AG04450 (cell line): ENCODE results near the gene NUB1. TPM values are rescaled to one million over a fixed set of nuclear protein-coding genes. Genes with fewer than 3 reads are reported as not detected.

Source experiments
- CTCF ChIA-PET: fragments of 300-600, 350-600 bp; formaldehyde crosslinking; extraction: SDS; loops from one replicate; lab custom pipeline; 2022; ENCODE audit warnings: antibody characterized with exemption, inconsistent platforms; lab: Charles Lee
- POLR2A ChIA-PET: fragments of 350-600 bp; formaldehyde crosslinking; extraction: SDS; loops from one replicate; lab custom pipeline; 2021; ENCODE audit warnings: antibody characterized with exemption, inconsistent platforms; lab: Yijun Ruan, JAX
- DNase-seq: peaks from one replicate; pipeline ENCODE4 v3.0.0-alpha.2; 2011; ENCODE audit warnings: low read depth, low spot score
- H3K27ac ChIP-seq: one replicate; pipeline ENCODE4 v1.5.1; 2012; ENCODE audit warnings: low read depth, low read length, control low read depth
- H3K27me3 ChIP-seq: one replicate; pipeline ENCODE4 v1.6.0; 2012; ENCODE audit warnings: low read length; ENCODE audit not compliant: control insufficient read depth, insufficient read depth
- H3K4me3 ChIP-seq: 2 replicates; pipeline ENCODE4 v1.5.1; 2011; ENCODE audit warnings: mild to moderate bottlenecking, low read depth, low read length, control low read depth
- H3K9me3 ChIP-seq: 2 replicates; pipeline ENCODE4 v1.5.1; 2012; ENCODE audit warnings: low read length; ENCODE audit not compliant: control insufficient read depth, insufficient read depth
- polyA plus RNA-seq: library from polyadenylated mRNA; depleted of rRNA; stranded (reverse); fragments of >200 nt; gene quantifications from 2 replicates; pipeline ENCODE4 v1.2.3, GENCODE V29; 2011
- TF ChIP-seq, protein P1 (sequence below): IDR thresholded peaks from 2 replicates; pipeline ENCODE4 v1.5.1; 2011; ENCODE audit warnings: low read depth, low read length, control low read depth, inconsistent platforms

NUB1 gene
- polyA plus RNA-seq, 1 experiment = 64.1 TPM

DNA sequence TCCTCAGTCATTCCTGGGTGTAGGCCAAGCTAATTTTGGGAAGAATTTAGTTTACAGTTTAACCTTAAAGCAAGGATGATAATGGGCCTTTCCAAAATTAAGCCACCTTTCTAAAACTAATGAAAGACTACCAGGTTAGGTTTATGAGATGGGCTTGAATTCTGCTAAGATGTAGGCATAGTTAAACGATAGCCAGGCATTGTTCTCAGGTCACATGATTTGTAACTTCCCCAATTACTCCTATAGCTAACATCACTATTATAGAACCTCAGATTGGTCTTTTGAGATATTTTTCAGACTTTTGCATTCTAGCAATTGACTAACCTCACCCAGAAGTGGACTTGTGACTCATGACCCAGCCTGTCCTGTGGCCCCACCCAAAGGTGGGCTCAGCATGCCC, 7.0 kb upstream of the NUB1 start:
- Histone ChIP-seq H3K4me3 (no peak overlapping the region), H3K27ac (no peak overlapping the region), H3K9me3 (0 out of 2 replicates have a peak, but pooled peaks cover 2% of the 10 kb centered on the region), H3K27me3 (peaks cover 11% of the 10 kb centered on the region)
- CTCF ChIA-PET = interaction anchor here (1.3 to 3.4 kb wide), 2 partner anchors 10 to 19 kb away, joined by 4 to 29 read pairs; no protein-coding TSS in a partner anchor
- POLR2A ChIA-PET = no interaction called here
- no peak for DNase-seq
- TF ChIP-seq, protein P1, sequence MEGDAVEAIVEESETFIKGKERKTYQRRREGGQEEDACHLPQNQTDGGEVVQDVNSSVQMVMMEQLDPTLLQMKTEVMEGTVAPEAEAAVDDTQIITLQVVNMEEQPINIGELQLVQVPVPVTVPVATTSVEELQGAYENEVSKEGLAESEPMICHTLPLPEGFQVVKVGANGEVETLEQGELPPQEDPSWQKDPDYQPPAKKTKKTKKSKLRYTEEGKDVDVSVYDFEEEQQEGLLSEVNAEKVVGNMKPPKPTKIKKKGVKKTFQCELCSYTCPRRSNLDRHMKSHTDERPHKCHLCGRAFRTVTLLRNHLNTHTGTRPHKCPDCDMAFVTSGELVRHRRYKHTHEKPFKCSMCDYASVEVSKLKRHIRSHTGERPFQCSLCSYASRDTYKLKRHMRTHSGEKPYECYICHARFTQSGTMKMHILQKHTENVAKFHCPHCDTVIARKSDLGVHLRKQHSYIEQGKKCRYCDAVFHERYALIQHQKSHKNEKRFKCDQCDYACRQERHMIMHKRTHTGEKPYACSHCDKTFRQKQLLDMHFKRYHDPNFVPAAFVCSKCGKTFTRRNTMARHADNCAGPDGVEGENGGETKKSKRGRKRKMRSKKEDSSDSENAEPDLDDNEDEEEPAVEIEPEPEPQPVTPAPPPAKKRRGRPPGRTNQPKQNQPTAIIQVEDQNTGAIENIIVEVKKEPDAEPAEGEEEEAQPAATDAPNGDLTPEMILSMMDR = no peak

DNA sequence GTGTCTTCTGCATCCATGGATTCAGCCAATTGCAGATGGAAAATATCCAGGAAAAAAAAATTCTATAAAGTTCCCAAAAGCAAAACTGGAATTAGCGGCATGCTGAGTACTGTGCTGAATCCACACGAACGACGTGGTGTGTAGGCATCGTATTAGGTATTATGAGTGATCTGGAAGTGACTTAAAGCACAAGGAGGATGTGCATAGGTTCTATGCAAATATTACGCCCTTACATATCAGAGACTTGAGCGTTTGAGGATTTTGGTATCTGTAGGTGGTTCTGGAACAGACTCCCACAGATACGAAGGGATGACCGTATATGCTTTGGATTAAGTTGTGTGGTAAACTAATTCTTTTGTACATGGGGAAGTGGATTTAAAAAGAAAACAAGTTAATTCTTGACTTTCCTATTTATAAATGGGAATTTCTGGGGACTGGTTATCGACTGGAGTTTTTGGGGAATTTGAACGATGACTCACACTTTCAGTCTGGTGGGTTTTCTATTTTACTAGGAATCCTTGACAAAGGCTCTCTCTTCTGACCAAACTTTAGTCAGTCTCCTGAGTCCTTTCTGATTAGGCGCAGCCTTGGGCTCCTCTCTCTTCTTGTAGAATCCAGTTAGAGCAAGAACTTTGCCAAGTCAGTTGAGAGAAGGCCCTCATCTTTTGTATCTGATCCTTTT, 5.4 kb upstream of the NUB1 start:
- CTCF ChIA-PET = interaction anchor here (3.4 kb wide), 1 partner anchor 21 kb away, joined by 29 read pairs; no protein-coding TSS in a partner anchor
- POLR2A ChIA-PET = no interaction called here

DNA sequence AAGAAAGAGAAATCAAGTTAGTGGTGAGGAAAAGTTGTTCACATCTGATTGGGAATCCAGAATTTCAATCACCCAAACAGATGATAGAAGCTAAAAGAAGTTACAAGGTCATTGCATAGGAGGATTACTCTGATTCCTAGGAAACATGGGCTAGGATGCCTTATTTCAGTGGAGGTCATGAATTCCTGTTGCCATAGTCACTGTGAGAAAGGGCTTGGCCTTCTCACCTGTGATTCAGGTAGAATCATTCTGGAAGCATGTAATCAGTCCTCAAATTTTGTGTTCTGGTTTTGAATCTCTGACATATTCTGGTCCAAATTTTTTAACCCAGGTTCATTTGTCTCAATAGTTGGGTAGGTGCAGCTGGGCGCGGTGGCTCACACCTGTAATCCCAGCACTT, 4.3 kb upstream of the NUB1 start:
- POLR2A ChIA-PET = interaction anchor here (0.7 kb wide), 1 partner anchor 10 kb away, joined by 3 read pairs; no protein-coding TSS in a partner anchor
- H3K9me3 ChIP-seq = 0 out of 2 replicates have a peak, but pooled peaks cover 2% of the 10 kb centered on the region
- no peak overlapping the region for H3K4me3 ChIP-seq
- CTCF ChIA-PET = no interaction called here
- no peak for DNase-seq
- H3K27me3 ChIP-seq = peaks cover 13% of the 10 kb centered on the region
- no peak overlapping the region for H3K27ac ChIP-seq
- TF ChIP-seq, protein P1 = no peak

More for the DNA sequence above, 5.4 kb upstream of the NUB1 start:
- DNase-seq = no peak
- Histone ChIP-seq H3K27me3 (peaks cover 13% of the 10 kb centered on the region), H3K4me3 (no peak overlapping the region), H3K9me3 (0 out of 2 replicates have a peak, but pooled peaks cover 2% of the 10 kb centered on the region), H3K27ac (no peak overlapping the region)
- TF ChIP-seq, protein P1 = no peak

DNA sequence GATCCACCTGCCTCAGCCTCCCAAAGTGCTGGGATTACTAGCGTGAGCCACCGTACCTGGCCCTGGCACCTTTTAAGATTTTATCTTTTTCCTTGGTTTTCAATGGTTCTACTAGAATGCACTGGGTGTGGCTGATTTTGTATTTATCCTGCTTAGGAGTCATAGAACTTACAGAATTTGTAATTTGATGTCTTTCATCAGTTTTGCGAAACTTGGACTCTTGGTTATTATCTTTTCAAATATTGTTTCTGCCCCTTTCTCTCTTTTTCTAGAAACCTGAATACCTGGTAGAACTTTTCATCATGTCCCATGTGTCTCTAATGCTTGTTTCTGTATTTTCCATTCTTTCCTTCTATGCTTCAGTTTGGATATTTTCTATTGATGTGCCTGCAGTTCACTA, 2.8 kb upstream of the NUB1 start:
- no peak for DNase-seq
- ChIA-PET POLR2A (no interaction called here), CTCF (interaction anchor here (0.6 to 1.2 kb wide), 4 partner anchors 11 to 29 kb away, joined by 3 to 5 read pairs (median 4); no protein-coding TSS in a partner anchor)
- TF ChIP-seq, protein P1 = no peak
- Histone ChIP-seq H3K27ac (no peak overlapping the region), H3K27me3 (peaks cover 11% of the 10 kb centered on the region), H3K4me3 (no peak overlapping the region), H3K9me3 (0 out of 2 replicates have a peak, but pooled peaks cover 2% of the 10 kb centered on the region)
